K562 (cell line): ENCODE data around the gene EFCAB9. TPM values are rescaled to one million over a fixed set of nuclear protein-coding genes. Genes with fewer than 3 reads are reported as not detected.

ENCODE experiments used
- CEBPG ChIP-seq, 3 experiments: fragments of 200-800 bp in 1 of 3; sonication (Bioruptor generic) in 1 of 3; sonication (generic) in 1 of 3; formaldehyde crosslinking in 1 of 3; IDR thresholded peaks in 2 of 3; conservative IDR thresholded peaks in 1 of 3; 2 replicates each; pipeline versions ENCODE4 v1.6.1 to v1.8.0; 2016 to 2022; ENCODE audit warnings: missing compliant biosample characterization in 2 of 3, missing genetic modification characterization in 2 of 3, mild to moderate bottlenecking in 1 of 3, missing genetic modification reagents in 1 of 3
- CTCF ChIP-seq, 3 experiments: IDR thresholded peaks in 2 of 3; conservative IDR thresholded peaks in 1 of 3; 2 replicates each; pipeline ENCODE4 v1.5.1; 2011 to 2012; ENCODE audit warnings: low read length in 3 of 3, mild to moderate bottlenecking in 3 of 3, control low read depth in 2 of 3, improper control_type of control experiment in 1 of 3, inconsistent platforms in 1 of 3, low read depth in 1 of 3, mixed read lengths in 1 of 3, moderate library complexity in 1 of 3; ENCODE audit not compliant: insufficient read depth in 2 of 3
- ESRRA ChIP-seq: fragments of 450-650 bp; IDR thresholded peaks from 2 replicates; pipeline ENCODE4 v1.6.1; 2014; ENCODE audit warnings: low read depth, mild to moderate bottlenecking, moderate library complexity, borderline replicate concordance
- ETV5 ChIP-seq: sonication (generic); formaldehyde crosslinking; IDR thresholded peaks from 2 replicates; pipeline ENCODE4 v1.4.0; 2020; ENCODE audit warnings: low read depth, mild to moderate bottlenecking, missing genetic modification reagents
- FOXA3 ChIP-seq, 2 experiments: fragments of 450-650 bp in 1 of 2; sonication (generic) in 1 of 2; formaldehyde crosslinking; IDR thresholded peaks in 1 of 2; conservative IDR thresholded peaks in 1 of 2; 2 replicates each; pipeline versions ENCODE4 v1.4.0 to v1.8.0; 2020 to 2022; ENCODE audit warnings: mild to moderate bottlenecking in 2 of 2, missing genetic modification reagents in 1 of 2
- MAX ChIP-seq: sonication (generic); formaldehyde crosslinking; IDR thresholded peaks from 2 replicates; pipeline ENCODE4 v1.9.0; 2022; ENCODE audit warnings: mild to moderate bottlenecking, missing genetic modification reagents
- MECOM ChIP-seq: fragments of 250-450 bp; sonication (Bioruptor Pico); IDR thresholded peaks from 2 replicates; pipeline ENCODE4 v1.8.0; 2022; ENCODE audit warnings: inconsistent platforms
- PHTF2 ChIP-seq: fragments of 250-450 bp; sonication (Bioruptor Pico); IDR thresholded peaks from 2 replicates; pipeline ENCODE4 v1.5.0; 2021; ENCODE audit warnings: mild to moderate bottlenecking
- POLR3G ChIP-seq: IDR thresholded peaks from 2 replicates; pipeline ENCODE4 v1.6.1; 2011; ENCODE audit not compliant: insufficient read length, insufficient replicate concordance; ENCODE audit errors: extremely low read depth
- SMARCA5 ChIP-seq: fragments of 450-650 bp; IDR thresholded peaks from 2 replicates; pipeline ENCODE4 v1.6.1; 2016
- TRIM28 ChIP-seq: fragments of 450-650 bp; IDR thresholded peaks from 2 replicates; pipeline ENCODE4 v1.6.1; 2017
- ZBTB9 ChIP-seq: fragments of 450-650 bp; formaldehyde crosslinking; IDR thresholded peaks from 2 replicates; pipeline ENCODE4 v1.4.0; 2020; ENCODE audit warnings: mild to moderate bottlenecking, moderate library complexity
- ZNF592 ChIP-seq: fragments of 450-650 bp; IDR thresholded peaks from 2 replicates; pipeline ENCODE4 v1.6.1; 2017; ENCODE audit warnings: antibody characterized with exemption, mild to moderate bottlenecking
- ZNF695 ChIP-seq: fragments of 450-650 bp; formaldehyde crosslinking; IDR thresholded peaks from 2 replicates; pipeline ENCODE4 v1.4.0; 2020; ENCODE audit warnings: mild to moderate bottlenecking, moderate library complexity
- ZNF77 ChIP-seq: fragments of 250-450 bp; sonication (Bioruptor Pico); IDR thresholded peaks from 2 replicates; pipeline ENCODE4 v1.5.0; 2020
- polyA plus RNA-seq, 8 experiments: library from polyadenylated mRNA; depleted of rRNA in 4 of 8; stranded (reverse) in 5 of 8; unstranded in 3 of 8; fragments of >200 nt; fragmentation: Nextera tagmentation in 2 of 8; fragmentation: Illumina TruSeq in 1 of 8; extraction: Ambion mirVana in 2 of 8; extraction: Trizol in 1 of 8; gene quantifications; 2 replicates each; pipeline versions ENCODE4 v1.2.1 to v1.2.3, GENCODE V29; 2011 to 2014; ENCODE audit warnings: inconsistent platforms in 1 of 8, missing spikeins in 1 of 8
- total RNA-seq, 7 experiments: library from RNA; depleted of rRNA in 6 of 7; stranded (reverse); fragments of >200 nt in 6 of 7; fragmentation: Illumina TruSeq in 2 of 7; extraction: Trizol in 2 of 7; gene quantifications; 2 replicates each; pipeline versions ENCODE4 v1.2.1 to v1.2.3, GENCODE V29; 2011 to 2021; ENCODE audit warnings: low replicate concordance in 1 of 7

The EFCAB9 gene
- total and polyA plus RNA-seq, 9 of the 15 experiments (the other 6 are each of a cell fraction or from before 2014, with no cell fraction given) = not detected

GRCh38 chr5:172144291-172144815 lies 49.6 kb upstream of the EFCAB9 start (continued):
- TF ChIP-seq POLR3G (no peak), ZNF77 (CRISPR knock-in tag) (no peak), MECOM (no peak), TRIM28 (no peak), ETV5 (CRISPR knock-in tag) (no peak), SMARCA5 (peak; percentile 87), MAX (CRISPR knock-in tag) (peak; percentile 30; the same call in 1 of the 2 replicates), CEBPG (CRISPR knock-in tag; IDR thresholded peaks at IDR 0.05) (no peak), CEBPG (tag; conservative IDR thresholded peaks at IDR 0.05 in 1 of 2, IDR thresholded peaks at IDR 0.05 in 1 of 2) (no peak), FOXA3 (CRISPR knock-in tag; conservative IDR thresholded peaks at IDR 0.05 in 1 of 2, IDR thresholded peaks at IDR 0.05 in 1 of 2) (peak; percentile 45 to 56; a peak in 2 of 4 replicates), ZNF695 (CRISPR knock-in tag) (no peak), ESRRA (peak; percentile 88), CTCF (IDR thresholded peaks at IDR 0.05 in 2 of 3, conservative IDR thresholded peaks at IDR 0.05 in 1 of 3; ENCODE audit: insufficient read depth in 2 of 3, low read depth in 1 of 3, low read length in 3 of 3) (peak in 1 of 3 experiments; percentile 10; a peak in 1 of 6 replicates), PHTF2 (no peak), ZNF592 (peak; percentile 85), ZBTB9 (CRISPR knock-in tag) (no peak)
